HFF-Myc (cell line): ENCODE results near the gene CRYGC.

Experiments used
- DNase-seq: peaks from one replicate; pipeline ENCODE4 v3.0.0-alpha.2; 2011; ENCODE audit warnings: low read depth; ENCODE audit errors: extremely low read depth
- H3K4me3 ChIP-seq: replicated peaks from 2 replicates; pipeline ENCODE4 v1.5.1; 2011; ENCODE audit warnings: low read depth, mild to moderate bottlenecking, control low read depth, low read length
- TF ChIP-seq, protein P1 (sequence below): IDR thresholded peaks from 2 replicates; pipeline ENCODE4 v1.5.1; 2012; ENCODE audit warnings: mild to moderate bottlenecking, low read depth, low read length, control low read depth; ENCODE audit errors: missing control alignments

Gene CRYGC

DNA sequence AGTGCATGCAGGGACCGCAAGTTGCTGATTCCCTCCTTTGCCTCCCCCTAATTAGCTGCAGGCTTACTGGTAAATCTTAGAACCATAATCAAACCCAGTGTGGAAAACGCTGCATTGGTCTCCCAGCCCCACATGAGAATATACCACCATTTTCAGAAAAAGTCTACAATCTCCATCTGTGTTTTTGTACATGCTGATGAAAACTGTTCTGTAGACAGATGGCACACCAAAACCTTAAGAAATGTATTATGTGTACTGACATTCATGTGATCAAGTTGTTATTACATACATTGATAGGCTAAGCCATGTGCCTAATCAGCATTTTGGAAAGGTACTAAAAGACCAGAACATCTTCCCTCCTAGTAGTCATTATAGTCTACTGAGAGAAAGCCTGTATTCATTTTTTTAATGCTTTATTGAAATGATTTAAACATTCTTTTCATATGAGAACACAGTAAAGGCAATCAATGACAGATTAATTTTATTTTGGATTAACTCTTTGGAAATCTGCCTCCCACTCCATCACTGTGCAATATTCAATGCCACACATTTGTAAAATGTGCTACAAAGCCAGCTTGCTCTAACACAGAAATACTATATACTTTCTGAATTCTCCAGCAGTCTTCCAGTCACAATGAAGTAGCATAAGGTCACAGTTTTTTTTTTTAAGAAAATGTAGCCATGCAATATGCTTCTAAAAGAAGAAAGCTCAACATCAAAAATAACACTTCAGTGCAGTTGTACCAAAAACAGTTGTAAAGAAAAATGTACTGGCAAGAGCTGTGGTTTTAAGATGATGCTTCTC, 35.5 kb upstream of the CRYGC start:
- TF ChIP-seq, protein P1, sequence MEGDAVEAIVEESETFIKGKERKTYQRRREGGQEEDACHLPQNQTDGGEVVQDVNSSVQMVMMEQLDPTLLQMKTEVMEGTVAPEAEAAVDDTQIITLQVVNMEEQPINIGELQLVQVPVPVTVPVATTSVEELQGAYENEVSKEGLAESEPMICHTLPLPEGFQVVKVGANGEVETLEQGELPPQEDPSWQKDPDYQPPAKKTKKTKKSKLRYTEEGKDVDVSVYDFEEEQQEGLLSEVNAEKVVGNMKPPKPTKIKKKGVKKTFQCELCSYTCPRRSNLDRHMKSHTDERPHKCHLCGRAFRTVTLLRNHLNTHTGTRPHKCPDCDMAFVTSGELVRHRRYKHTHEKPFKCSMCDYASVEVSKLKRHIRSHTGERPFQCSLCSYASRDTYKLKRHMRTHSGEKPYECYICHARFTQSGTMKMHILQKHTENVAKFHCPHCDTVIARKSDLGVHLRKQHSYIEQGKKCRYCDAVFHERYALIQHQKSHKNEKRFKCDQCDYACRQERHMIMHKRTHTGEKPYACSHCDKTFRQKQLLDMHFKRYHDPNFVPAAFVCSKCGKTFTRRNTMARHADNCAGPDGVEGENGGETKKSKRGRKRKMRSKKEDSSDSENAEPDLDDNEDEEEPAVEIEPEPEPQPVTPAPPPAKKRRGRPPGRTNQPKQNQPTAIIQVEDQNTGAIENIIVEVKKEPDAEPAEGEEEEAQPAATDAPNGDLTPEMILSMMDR = no peak
- H3K4me3 ChIP-seq = no peak overlapping the region
- no peak for DNase-seq

DNA sequence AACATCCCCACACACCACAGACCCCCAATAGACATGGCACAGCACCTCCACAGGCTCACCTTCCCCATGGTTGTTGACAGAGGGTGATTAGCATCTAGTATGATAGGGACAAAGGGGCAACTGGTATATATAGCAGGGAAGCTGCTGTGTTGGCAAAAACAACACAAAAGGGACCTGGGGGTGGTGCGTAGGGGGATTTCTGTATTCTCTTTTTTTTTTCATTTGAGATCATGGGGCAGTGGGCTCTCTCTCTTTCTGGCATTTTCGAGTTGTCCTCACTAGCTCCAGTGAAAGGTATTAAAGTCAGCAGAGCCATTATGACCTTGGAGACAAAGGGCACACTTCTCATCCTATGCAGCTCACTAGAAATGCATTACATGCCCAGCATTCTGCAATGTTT, 33.9 kb upstream of the CRYGC start, which contains the start of gene CRYGA:
Gene CRYGA, minus strand, starts transcription at position 101 of the 400 bp plus-strand sequence. Its CDS starts 33 bp downstream, at position 68.
- TF ChIP-seq, protein P1 = no peak
- no peak within 1 kb of the TSS for H3K4me3 ChIP-seq
- no peak for DNase-seq

DNA sequence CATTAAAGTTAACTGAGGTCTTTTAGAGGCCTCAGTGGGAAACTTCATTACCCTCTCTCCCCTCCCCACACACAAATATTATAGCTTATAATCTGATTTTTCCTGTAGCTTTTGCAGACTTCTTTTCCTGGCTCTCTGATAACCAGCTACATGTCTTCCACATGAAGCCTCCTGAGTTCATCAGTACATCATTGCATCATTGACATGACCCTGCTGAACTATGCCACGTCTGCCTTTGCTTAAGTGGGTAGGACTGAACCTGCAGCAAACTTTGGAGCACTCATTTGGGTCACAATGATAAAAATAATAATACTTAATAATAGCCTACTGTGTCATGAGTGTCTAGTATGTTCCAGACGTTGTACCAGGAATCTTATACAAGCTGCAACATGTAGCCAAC, 26.8 kb upstream of the CRYGC start:
- no peak overlapping the region for H3K4me3 ChIP-seq
- TF ChIP-seq, protein P1 = no peak
- DNase-seq = no peak

DNA sequence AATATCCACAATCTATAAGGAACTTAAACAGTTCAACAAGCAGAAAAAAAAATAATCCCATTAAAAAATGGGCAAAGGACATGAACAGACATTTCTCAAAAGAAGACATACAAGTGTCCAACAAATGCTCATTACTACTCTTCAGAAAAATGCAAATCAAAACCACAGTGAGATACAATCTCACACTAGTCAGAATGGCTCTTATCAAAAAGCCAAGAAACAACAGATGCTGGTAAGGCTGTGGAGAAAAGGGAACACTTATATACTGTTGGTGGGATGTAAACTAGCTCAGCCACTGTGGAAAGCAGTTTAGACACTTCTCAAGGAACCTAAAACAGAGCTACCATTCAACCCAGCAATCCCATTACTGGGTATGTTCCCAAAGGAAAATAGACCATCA, 23.5 kb upstream of the CRYGC start:
- DNase-seq = no peak
- no peak overlapping the region for H3K4me3 ChIP-seq
- TF ChIP-seq, protein P1 = no peak

DNA sequence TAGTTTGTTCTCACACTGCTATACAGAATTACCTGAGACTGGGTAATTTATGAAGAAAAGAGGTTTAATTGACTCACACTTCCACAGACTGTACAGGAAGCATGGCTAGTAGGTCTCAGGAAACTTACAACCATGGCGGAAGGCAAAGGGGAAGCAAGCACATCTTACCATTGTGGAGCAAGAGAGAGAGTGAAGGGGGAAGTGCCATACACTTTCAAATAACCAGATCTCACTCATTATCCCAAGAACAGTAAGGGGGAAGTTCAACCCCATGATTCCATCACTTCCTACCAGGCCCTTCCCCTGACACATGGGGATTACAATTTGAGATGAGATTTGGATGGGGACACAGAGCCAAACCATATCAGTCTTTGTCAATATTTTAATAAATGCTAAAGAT, 21.3 kb upstream of the CRYGC start:
- TF ChIP-seq, protein P1 = no peak
- DNase-seq = no peak

DNA sequence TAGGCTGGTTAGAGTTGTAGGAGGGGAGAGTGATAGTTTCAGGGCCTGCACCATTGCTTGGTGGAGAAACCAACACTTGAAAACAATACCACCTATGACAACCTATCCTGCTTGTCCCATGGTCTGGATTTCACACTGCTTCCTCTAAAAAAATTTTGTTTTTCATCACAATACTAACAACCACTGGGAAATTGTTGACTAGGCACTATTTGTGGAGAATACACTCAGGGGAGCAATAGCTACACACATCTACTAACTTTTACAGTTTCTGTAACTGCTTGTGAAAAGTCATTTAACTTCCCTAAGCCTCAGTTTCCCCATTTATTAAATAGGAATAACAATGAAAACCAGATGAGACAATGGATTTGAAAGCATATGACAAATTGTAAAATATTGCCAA, 20.5 kb upstream of the CRYGC start:
- no peak overlapping the region for H3K4me3 ChIP-seq
- TF ChIP-seq, protein P1 = no peak
- DNase-seq = no peak

More for the DNA sequence above, 21.3 kb upstream of the CRYGC start:
- H3K4me3 ChIP-seq = no peak overlapping the region
